Liver (tissue), 9 donors: Measurements from ENCODE around the gene PLEKHO2. TPM values are rescaled to one million over a fixed set of nuclear protein-coding genes. Genes with fewer than 3 reads are reported as not detected.

Source experiments
- DNase-seq: peaks from one replicate; pipeline ENCODE4 v3.0.0-alpha.2; 2017; ENCODE audit warnings: low spot score
- H3K27ac ChIP-seq, 2 donors: one replicate each; pipeline ENCODE4 v1.7.0; 2013; ENCODE audit warnings: inconsistent platforms in 2 of 2, low read length in 2 of 2, control low read depth in 1 of 2, low read depth in 1 of 2, mild to moderate bottlenecking in 1 of 2
- H3K27me3 ChIP-seq, 4 donors: one replicate each; pipeline versions ENCODE4 v1.6.1 to v1.7.0; 2013; ENCODE audit warnings: low read length in 3 of 4, inconsistent platforms in 1 of 4, mild to moderate bottlenecking in 1 of 4, moderate library complexity in 1 of 4; ENCODE audit not compliant: control insufficient read depth in 4 of 4, insufficient read depth in 4 of 4
- H3K36me3 ChIP-seq, 4 donors: one replicate each; pipeline versions ENCODE4 v1.6.1 to v1.7.0; 2013; ENCODE audit warnings: low read length in 3 of 4, mild to moderate bottlenecking in 3 of 4, low read depth in 1 of 4, moderate library complexity in 1 of 4; ENCODE audit not compliant: control insufficient read depth in 4 of 4, insufficient read depth in 3 of 4
- H3K4me1 ChIP-seq, 4 donors: one replicate each; pipeline versions ENCODE4 v1.6.1 to v1.7.0; 2013; ENCODE audit warnings: low read length in 3 of 4, mild to moderate bottlenecking in 3 of 4, moderate library complexity in 1 of 4; ENCODE audit not compliant: control insufficient read depth in 4 of 4, insufficient read depth in 4 of 4
- H3K4me3 ChIP-seq, 3 donors: one replicate each; pipeline versions ENCODE4 v1.6.1 to v1.7.0; 2013; ENCODE audit warnings: low read length in 3 of 3, control low read depth in 1 of 3, low read depth in 1 of 3, mild to moderate bottlenecking in 1 of 3
- H3K9ac ChIP-seq, 2 donors: one replicate each; pipeline ENCODE4 v1.7.0; 2013; ENCODE audit warnings: low read length in 2 of 2, mild to moderate bottlenecking in 2 of 2, moderate library complexity in 2 of 2, control low read depth in 1 of 2, low read depth in 1 of 2
- H3K9me3 ChIP-seq, 4 donors: one replicate each; pipeline versions ENCODE4 v1.6.1 to v1.7.0; 2013; ENCODE audit warnings: low read length in 3 of 4; ENCODE audit not compliant: control insufficient read depth in 4 of 4
- CTCF ChIP-seq: fragments of 150-350 bp; IDR thresholded peaks from 2 replicates; pipeline ENCODE4 v1.5.1; 2017; ENCODE audit warnings: improper control_type of control experiment, low read depth, low read length; ENCODE audit not compliant: missing input control
- EGR1 ChIP-seq, 2 donors: IDR thresholded peaks; 2 replicates each; pipeline ENCODE4 v1.6.1; 2016 to 2018; ENCODE audit warnings: antibody characterized with exemption in 2 of 2, low read depth in 2 of 2
- FOXA1 ChIP-seq: IDR thresholded peaks from 2 replicates; pipeline ENCODE4 v1.6.1; 2016; ENCODE audit warnings: antibody characterized with exemption
- GABPA ChIP-seq, 2 donors: IDR thresholded peaks in 1 of 2; conservative IDR thresholded peaks in 1 of 2; 2 replicates each; pipeline ENCODE4 v1.6.1; 2016; ENCODE audit warnings: antibody characterized with exemption in 2 of 2, mild to moderate bottlenecking in 1 of 2, moderate library complexity in 1 of 2
- HNF4A ChIP-seq, 2 donors: conservative IDR thresholded peaks; 2 replicates each; pipeline ENCODE4 v1.6.1; 2016; ENCODE audit warnings: antibody characterized with exemption in 2 of 2, mild to moderate bottlenecking in 2 of 2
- JUND ChIP-seq, 2 donors: IDR thresholded peaks; 2 replicates each; pipeline ENCODE4 v1.6.1; 2016; ENCODE audit warnings: antibody characterized with exemption in 2 of 2
- RAD21 ChIP-seq, 2 donors: IDR thresholded peaks; 2 replicates each; pipeline ENCODE4 v1.6.1; 2016; ENCODE audit warnings: antibody characterized with exemption in 2 of 2, mild to moderate bottlenecking in 2 of 2
- REST ChIP-seq: IDR thresholded peaks from 2 replicates; pipeline ENCODE4 v1.6.1; 2016; ENCODE audit warnings: antibody characterized with exemption, mild to moderate bottlenecking
- RXRA ChIP-seq, 2 donors: IDR thresholded peaks; 2 replicates each; pipeline ENCODE4 v1.6.1; 2017 to 2018; ENCODE audit warnings: antibody characterized with exemption in 2 of 2, mild to moderate bottlenecking in 1 of 2
- TAF1 ChIP-seq: conservative IDR thresholded peaks from 2 replicates; pipeline ENCODE4 v1.6.1; 2016; ENCODE audit warnings: antibody characterized with exemption, mild to moderate bottlenecking
- YY1 ChIP-seq: IDR thresholded peaks from 2 replicates; pipeline ENCODE4 v1.6.1; 2016; ENCODE audit warnings: antibody characterized with exemption, mild to moderate bottlenecking
- ZBTB33 ChIP-seq: IDR thresholded peaks from 2 replicates; pipeline ENCODE4 v1.6.1; 2016; ENCODE audit warnings: antibody characterized with exemption
- WGBS: extraction: QIAGEN DNeasy Blood & Tissue Kit; methylation state at CpG from one replicate; pipeline ENCODE4 v1.1.7; 2013; 5-methylcytosine and 5-hydroxymethylcytosine counted together
- polyA plus RNA-seq, 2 donors: library from polyadenylated mRNA; stranded (reverse) in 1 of 2; unstranded in 1 of 2; fragments of 200-250 nt in 1 of 2; fragments of >200 nt in 1 of 2; fragmentation: Nextera tagmentation in 1 of 2; extraction: Ambion mirVana in 1 of 2; gene quantifications; one replicate each; pipeline versions ENCODE4 v1.2.1 to v1.2.3, GENCODE V29; 2013 to 2015
- total RNA-seq, 2 donors: library from RNA; depleted of rRNA; stranded (reverse); fragments of >200 nt; gene quantifications; one replicate each; pipeline ENCODE4 v1.2.3, GENCODE V29; 2014
- TF ChIP-seq, protein P1 (sequence below): IDR thresholded peaks from 2 replicates; pipeline ENCODE4 v1.6.1; 2016; ENCODE audit warnings: antibody characterized with exemption
- TF ChIP-seq, protein P2 (sequence below): IDR thresholded peaks from 2 replicates; pipeline ENCODE4 v1.6.1; 2016; ENCODE audit warnings: antibody characterized with exemption
- donor health status: healthy.
- donor health status: healthy.
- donor health status: healthy.
- donor health status: healthy.
- donor health status: healthy.

Gene PLEKHO2
- total and polyA plus RNA-seq, 4 donors, result 2.0 to 11.3 (median 8.5) TPM

DNA sequence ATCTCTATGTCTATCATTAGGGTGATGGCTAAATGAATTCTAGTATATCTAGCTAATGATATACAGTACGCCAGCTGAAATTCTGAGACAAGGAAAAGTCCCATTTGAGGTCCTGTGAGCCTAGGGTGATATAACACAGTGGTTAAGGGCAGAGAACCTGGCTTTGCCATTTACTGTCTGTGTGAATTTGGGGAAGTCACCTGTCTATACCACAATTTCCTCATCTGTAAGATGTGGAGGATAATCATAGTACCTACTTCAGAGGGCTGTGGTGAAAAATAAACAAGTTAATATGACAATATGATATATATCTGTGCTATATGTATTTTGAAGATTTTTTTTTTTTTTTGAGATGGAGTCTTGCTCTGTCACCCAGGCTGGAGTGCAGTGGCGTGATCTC lies 60.2 kb downstream of the PLEKHO2 start:
- 92% methylated on average over 2 of the region's 2 CpGs for WGBS
- no peak overlapping the region for H3K27ac ChIP-seq
- H3K36me3 ChIP-seq, result no peaks in the 10 kb centered on the region
- DNase-seq, result no peak
- H3K9ac ChIP-seq, result no peak overlapping the region
- H3K27me3 ChIP-seq, result no peaks in the 10 kb centered on the region
- H3K9me3 ChIP-seq, result peaks cover 0 to 4% (median 0%) of the 10 kb centered on the region in 4 donors
- TF ChIP-seq YY1, result no peak
- peaks cover 0 to 10% (median 4%) of the 10 kb centered on the region in 4 donors for H3K4me1 ChIP-seq
- no peak overlapping the region for H3K4me3 ChIP-seq

GRCh38 chr15:64902863-64903262 lies 61.1 kb downstream of the PLEKHO2 start:
- 84% methylated on average over 4 of the region's 4 CpGs for WGBS
- peaks cover 0 to 4% (median 0%) of the 10 kb centered on the region in 4 donors for H3K9me3 ChIP-seq
- no peak overlapping the region for H3K27ac ChIP-seq
- TF ChIP-seq FOXA1, result no peak
- TF ChIP-seq CTCF, result no peak
- TF ChIP-seq TAF1, result no peak
- TF ChIP-seq, protein P1, sequence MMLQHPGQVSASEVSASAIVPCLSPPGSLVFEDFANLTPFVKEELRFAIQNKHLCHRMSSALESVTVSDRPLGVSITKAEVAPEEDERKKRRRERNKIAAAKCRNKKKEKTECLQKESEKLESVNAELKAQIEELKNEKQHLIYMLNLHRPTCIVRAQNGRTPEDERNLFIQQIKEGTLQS, result no peak
- TF ChIP-seq EGR1 (IDR thresholded peaks at IDR 0.05; ENCODE audit: low read depth in 2 of 2), result no peak
- no peak for TF ChIP-seq HNF4A (conservative IDR thresholded peaks at IDR 0.05)
- TF ChIP-seq REST, result no peak
- H3K27me3 ChIP-seq, result no peaks in the 10 kb centered on the region
- no peaks in the 10 kb centered on the region for H3K36me3 ChIP-seq
- H3K4me1 ChIP-seq, result peaks cover 0 to 6% (median 2%) of the 10 kb centered on the region in 4 donors
- DNase-seq, result no peak
- H3K9ac ChIP-seq, result no peak overlapping the region
- H3K4me3 ChIP-seq, result no peak overlapping the region

DNA sequence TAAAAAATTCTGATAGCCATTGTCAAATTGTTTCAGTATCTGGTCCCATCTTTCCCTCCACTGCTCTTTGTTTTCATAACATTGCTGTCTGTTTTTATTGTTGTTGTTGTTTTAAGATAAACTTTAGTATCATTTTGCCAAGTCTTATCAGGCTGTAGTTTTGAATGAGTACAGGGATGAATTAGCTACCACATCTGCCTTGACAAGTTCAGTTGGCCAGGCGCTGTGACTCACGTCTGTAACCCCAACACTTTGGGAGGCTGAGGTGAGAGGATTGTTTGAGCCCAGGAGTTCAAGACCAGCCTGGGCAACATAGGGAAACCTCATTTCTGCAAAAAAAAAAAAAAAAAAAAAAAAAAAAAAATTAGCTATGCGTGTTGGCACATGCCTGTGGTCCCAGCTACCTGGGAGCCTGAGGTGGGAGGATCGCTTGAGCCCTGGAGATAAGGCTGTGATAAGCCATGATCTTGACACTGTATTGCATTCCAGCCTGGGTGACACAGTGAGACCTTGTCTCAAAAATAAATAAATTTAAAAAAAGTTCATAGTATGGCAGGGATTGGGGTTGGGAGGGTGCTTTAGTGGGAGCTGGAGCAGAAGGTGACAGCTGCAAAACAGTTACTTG lies 61.7 kb downstream of the PLEKHO2 start:
- H3K4me3 ChIP-seq, result no peak overlapping the region
- no peak overlapping the region for H3K9ac ChIP-seq
- no peaks in the 10 kb centered on the region for H3K36me3 ChIP-seq
- H3K9me3 ChIP-seq, result peaks cover 0 to 4% (median 0%) of the 10 kb centered on the region in 4 donors
- no peak overlapping the region for H3K27ac ChIP-seq
- WGBS, result 83% methylated on average over 4 of the region's 4 CpGs
- H3K4me1 ChIP-seq, result peaks cover 0 to 6% (median 2%) of the 10 kb centered on the region in 4 donors
- DNase-seq, result no peak
- H3K27me3 ChIP-seq, result no peaks in the 10 kb centered on the region
- TF ChIP-seq REST (no peak), FOXA1 (no peak), GABPA (IDR thresholded peaks at IDR 0.05 in 1 of 2, conservative IDR thresholded peaks at IDR 0.05 in 1 of 2) (no peak), RAD21 (IDR thresholded peaks at IDR 0.05) (no peak), HNF4A (conservative IDR thresholded peaks at IDR 0.05) (no peak), RXRA (IDR thresholded peaks at IDR 0.05) (no peak), ZBTB33 (no peak), JUND (IDR thresholded peaks at IDR 0.05) (no peak), EGR1 (IDR thresholded peaks at IDR 0.05; ENCODE audit: low read depth in 2 of 2) (no peak)
- TF ChIP-seq, protein P1, result no peak
- TF ChIP-seq, protein P2, sequence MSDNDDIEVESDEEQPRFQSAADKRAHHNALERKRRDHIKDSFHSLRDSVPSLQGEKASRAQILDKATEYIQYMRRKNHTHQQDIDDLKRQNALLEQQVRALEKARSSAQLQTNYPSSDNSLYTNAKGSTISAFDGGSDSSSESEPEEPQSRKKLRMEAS, result no peak
